GM13976 (cell line): ENCODE results near the gene SLC22A12.

Experiments
- DNase-seq: peaks from one replicate; pipeline ENCODE4 v3.0.0; 2012; ENCODE audit warnings: low spot score
- in situ Hi-C: fragments of 300-500 bp; cut with MboI; formaldehyde crosslinking; loops from one replicate; pipeline ENCODE4 v1.12.0; 2022; ENCODE audit warnings: low sequenced_read_pairs, mixed read lengths, inconsistent platforms; ENCODE audit not compliant: unreplicated experiment
- TF ChIP-seq, protein P1 (sequence below): IDR thresholded peaks from 2 replicates; pipeline ENCODE4 v1.5.1; 2012; ENCODE audit warnings: borderline replicate concordance, mild to moderate bottlenecking; ENCODE audit not compliant: insufficient read depth; ENCODE audit errors: extremely low read depth, missing control alignments, control extremely low read depth

Gene SLC22A12

DNA sequence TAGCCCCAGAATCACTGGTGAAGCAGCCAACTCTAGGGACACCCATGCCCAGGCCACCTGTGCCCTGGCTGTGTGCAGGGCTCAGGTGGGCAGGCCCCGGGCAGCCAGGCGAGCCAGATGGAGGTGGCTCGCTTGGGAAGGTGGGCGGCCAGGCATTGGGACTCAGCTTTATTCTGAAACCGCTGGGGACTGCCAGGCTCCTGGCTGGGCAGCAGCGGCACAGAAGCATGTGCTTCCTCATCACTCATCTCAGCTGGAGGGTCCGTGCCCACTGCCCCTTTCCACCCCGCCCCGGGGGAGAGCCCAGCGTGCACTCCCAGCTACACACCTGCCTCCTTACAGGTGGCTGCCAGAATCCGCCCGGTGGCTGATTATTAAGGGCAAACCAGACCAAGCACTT is 27.1 kb upstream of the SLC22A12 start:
- in situ Hi-C loops = loop anchor here (10.0 kb wide), 1 partner anchor 61 kb away; no protein-coding TSS in a partner anchor
- no peak for DNase-seq
- TF ChIP-seq, protein P1, sequence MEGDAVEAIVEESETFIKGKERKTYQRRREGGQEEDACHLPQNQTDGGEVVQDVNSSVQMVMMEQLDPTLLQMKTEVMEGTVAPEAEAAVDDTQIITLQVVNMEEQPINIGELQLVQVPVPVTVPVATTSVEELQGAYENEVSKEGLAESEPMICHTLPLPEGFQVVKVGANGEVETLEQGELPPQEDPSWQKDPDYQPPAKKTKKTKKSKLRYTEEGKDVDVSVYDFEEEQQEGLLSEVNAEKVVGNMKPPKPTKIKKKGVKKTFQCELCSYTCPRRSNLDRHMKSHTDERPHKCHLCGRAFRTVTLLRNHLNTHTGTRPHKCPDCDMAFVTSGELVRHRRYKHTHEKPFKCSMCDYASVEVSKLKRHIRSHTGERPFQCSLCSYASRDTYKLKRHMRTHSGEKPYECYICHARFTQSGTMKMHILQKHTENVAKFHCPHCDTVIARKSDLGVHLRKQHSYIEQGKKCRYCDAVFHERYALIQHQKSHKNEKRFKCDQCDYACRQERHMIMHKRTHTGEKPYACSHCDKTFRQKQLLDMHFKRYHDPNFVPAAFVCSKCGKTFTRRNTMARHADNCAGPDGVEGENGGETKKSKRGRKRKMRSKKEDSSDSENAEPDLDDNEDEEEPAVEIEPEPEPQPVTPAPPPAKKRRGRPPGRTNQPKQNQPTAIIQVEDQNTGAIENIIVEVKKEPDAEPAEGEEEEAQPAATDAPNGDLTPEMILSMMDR = no peak

DNA sequence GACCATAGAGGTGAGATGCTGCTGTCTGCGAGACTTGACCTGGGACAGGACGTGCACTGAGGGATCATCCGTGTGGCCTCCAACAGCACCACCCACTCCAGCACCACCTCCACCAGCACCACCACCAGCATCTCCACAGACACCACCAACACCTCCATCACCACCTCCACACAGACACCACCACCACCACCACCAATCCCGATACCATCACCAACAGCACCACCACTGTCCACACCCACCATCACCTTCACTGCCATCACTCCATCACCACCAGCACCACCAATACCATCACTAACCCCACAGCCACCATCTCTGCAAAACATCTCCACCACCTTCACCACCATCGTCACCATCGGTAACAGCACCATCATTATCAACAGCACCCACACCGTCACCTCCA is 26.6 kb upstream of the SLC22A12 start:
- no peak for DNase-seq

GRCh38 chr11:64564947-64565889 is 25.8 kb upstream of the SLC22A12 start:
- no peak for DNase-seq
- TF ChIP-seq, protein P1 = no peak
- in situ Hi-C loops = loop anchor here (10.0 kb wide), 1 partner anchor 60 kb away; no protein-coding TSS in a partner anchor

More for the DNA sequence above, 26.6 kb upstream of the SLC22A12 start:
- in situ Hi-C loops = loop anchor here (10.0 kb wide), 1 partner anchor 60 kb away; no protein-coding TSS in a partner anchor
- TF ChIP-seq, protein P1 = no peak

- TF ChIP-seq, protein P1 = no peak
- DNase-seq = no peak
- in situ Hi-C loops = loop anchor here (10.0 kb wide), 1 partner anchor 59 kb away; no protein-coding TSS in a partner anchor
Measured at GRCh38 chr11:64566042-64566914, 24.7 kb upstream of the SLC22A12 start.

- DNase-seq = no peak
- in situ Hi-C loops = loop anchor here (10.0 kb wide), 1 partner anchor 58 kb away; no protein-coding TSS in a partner anchor
- TF ChIP-seq, protein P1 = no peak
Measured at GRCh38 chr11:64566915-64567891, 23.8 kb upstream of the SLC22A12 start.
